DND-41 (cell line): Measurements from ENCODE around the gene TNFSF13B.

Experiments
- ATAC-seq: fragments of 200-7000 bp; cut with Tn5 transposase; 3 replicates; pipeline ENCODE4 v1.9.1; 2021; ENCODE audit warnings: low read depth; ENCODE audit not compliant: insufficient read depth
- DNase-seq: peaks from one replicate; pipeline ENCODE4 v3.0.0-alpha.2; 2020
- H2AFZ ChIP-seq: 2 replicates; pipeline ENCODE4 v1.6.0; 2012; ENCODE audit warnings: low read depth, low read length
- H3K27ac ChIP-seq: 2 replicates; pipeline ENCODE4 v1.5.1; 2012; ENCODE audit warnings: low read length, inconsistent platforms
- H3K27me3 ChIP-seq: fragments of 200-600 bp; sonication (generic); 2 replicates; pipeline ENCODE4 v1.6.0; 2012; ENCODE audit warnings: low read length, mild to moderate bottlenecking, inconsistent platforms; ENCODE audit not compliant: insufficient read depth, poor library complexity
- H3K36me3 ChIP-seq: 2 replicates; pipeline ENCODE4 v1.5.1; 2012; ENCODE audit warnings: low read length, inconsistent platforms; ENCODE audit not compliant: insufficient read depth
- H3K4me1 ChIP-seq: 2 replicates; pipeline ENCODE4 v1.5.1; 2012; ENCODE audit warnings: mild to moderate bottlenecking, low read length; ENCODE audit not compliant: insufficient read depth
- H3K4me2 ChIP-seq: 2 replicates; pipeline ENCODE4 v1.6.0; 2012; ENCODE audit warnings: mild to moderate bottlenecking, moderate library complexity, low read length, inconsistent platforms; ENCODE audit not compliant: insufficient read depth
- H3K4me3 ChIP-seq, 2 experiments: fragments of 200-600 bp in 1 of 2; shearing (Covaris generic) in 1 of 2; 2 replicates each; pipeline ENCODE4 v1.5.1; 2012 to 2016; ENCODE audit warnings: inconsistent platforms in 2 of 2, low read length in 2 of 2, mild to moderate bottlenecking in 2 of 2, low read depth in 1 of 2, moderate library complexity in 1 of 2
- H3K79me2 ChIP-seq: 2 replicates; pipeline ENCODE4 v1.6.0; 2012; ENCODE audit warnings: low read length, inconsistent platforms; ENCODE audit not compliant: insufficient read depth
- H3K9ac ChIP-seq: 2 replicates; pipeline ENCODE4 v1.6.0; 2012; ENCODE audit warnings: low read depth, mild to moderate bottlenecking, inconsistent platforms, low read length, moderate library complexity
- H3K9me3 ChIP-seq: 2 replicates; pipeline ENCODE4 v1.5.1; 2012; ENCODE audit warnings: low read length, moderate library complexity, mild to moderate bottlenecking, inconsistent platforms; ENCODE audit not compliant: insufficient read depth, severe bottlenecking
- H4K20me1 ChIP-seq: 2 replicates; pipeline ENCODE4 v1.6.0; 2012; ENCODE audit warnings: low read length; ENCODE audit not compliant: insufficient read depth
- EZH2 ChIP-seq: IDR thresholded peaks from 3 replicates; pipeline ENCODE4 v1.6.1; 2012; ENCODE audit warnings: borderline replicate concordance, low read depth, mild to moderate bottlenecking, moderate library complexity, low read length, inconsistent platforms; ENCODE audit not compliant: severe bottlenecking
- TF ChIP-seq, protein P1 (sequence below): IDR thresholded peaks from 2 replicates; pipeline ENCODE4 v1.5.1; 2012; ENCODE audit warnings: borderline replicate concordance, low read length, moderate library complexity, mild to moderate bottlenecking; ENCODE audit not compliant: poor library complexity, severe bottlenecking; ENCODE audit errors: extremely low read depth

The TNFSF13B gene

DNA sequence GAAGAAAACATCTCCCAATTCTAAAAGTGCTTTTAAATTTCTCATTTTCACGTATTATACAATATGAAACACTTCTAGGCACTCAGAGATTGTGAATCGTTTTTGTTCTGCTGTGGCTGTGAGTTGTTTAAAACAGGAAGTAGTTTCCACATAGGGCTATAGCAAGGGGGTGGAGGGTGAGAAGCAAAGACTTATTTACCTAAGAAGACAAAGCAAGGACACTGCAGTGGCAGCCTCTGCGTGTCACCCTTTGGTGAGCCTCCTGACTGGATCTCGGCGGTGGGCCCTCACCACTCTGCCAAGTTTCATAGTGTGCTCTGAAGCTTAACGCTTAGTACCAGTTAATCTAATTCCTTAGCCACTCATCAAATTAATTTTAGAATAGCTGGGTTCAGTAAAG is 56.8 kb downstream of the TNFSF13B start:
- no peak overlapping the region for H2AFZ ChIP-seq
- H3K9me3 ChIP-seq = no peaks in the 10 kb centered on the region
- H3K79me2 ChIP-seq = no peaks in the 10 kb centered on the region
- no peaks in the 10 kb centered on the region for H3K36me3 ChIP-seq
- no peaks in the 10 kb centered on the region for H3K4me1 ChIP-seq
- no peak overlapping the region for H3K9ac ChIP-seq
- H3K4me2 ChIP-seq = no peak overlapping the region
- no peaks in the 10 kb centered on the region for H4K20me1 ChIP-seq
- no peaks in the 10 kb centered on the region for H3K27me3 ChIP-seq
- no peak overlapping the region for H3K27ac ChIP-seq
- no peak overlapping the region for H3K4me3 ChIP-seq
- peak; percentile 47; the same call in 2 of the 3 replicates for ATAC-seq
- no peak for TF ChIP-seq EZH2
- TF ChIP-seq, protein P1, sequence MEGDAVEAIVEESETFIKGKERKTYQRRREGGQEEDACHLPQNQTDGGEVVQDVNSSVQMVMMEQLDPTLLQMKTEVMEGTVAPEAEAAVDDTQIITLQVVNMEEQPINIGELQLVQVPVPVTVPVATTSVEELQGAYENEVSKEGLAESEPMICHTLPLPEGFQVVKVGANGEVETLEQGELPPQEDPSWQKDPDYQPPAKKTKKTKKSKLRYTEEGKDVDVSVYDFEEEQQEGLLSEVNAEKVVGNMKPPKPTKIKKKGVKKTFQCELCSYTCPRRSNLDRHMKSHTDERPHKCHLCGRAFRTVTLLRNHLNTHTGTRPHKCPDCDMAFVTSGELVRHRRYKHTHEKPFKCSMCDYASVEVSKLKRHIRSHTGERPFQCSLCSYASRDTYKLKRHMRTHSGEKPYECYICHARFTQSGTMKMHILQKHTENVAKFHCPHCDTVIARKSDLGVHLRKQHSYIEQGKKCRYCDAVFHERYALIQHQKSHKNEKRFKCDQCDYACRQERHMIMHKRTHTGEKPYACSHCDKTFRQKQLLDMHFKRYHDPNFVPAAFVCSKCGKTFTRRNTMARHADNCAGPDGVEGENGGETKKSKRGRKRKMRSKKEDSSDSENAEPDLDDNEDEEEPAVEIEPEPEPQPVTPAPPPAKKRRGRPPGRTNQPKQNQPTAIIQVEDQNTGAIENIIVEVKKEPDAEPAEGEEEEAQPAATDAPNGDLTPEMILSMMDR = no peak
- no peak for DNase-seq

- Histone ChIP-seq H2AFZ (no peak overlapping the region), H3K27ac (no peak overlapping the region), H3K9me3 (no peaks in the 10 kb centered on the region), H3K9ac (no peak overlapping the region), H3K36me3 (no peaks in the 10 kb centered on the region), H4K20me1 (no peaks in the 10 kb centered on the region), H3K4me3 (no peak overlapping the region), H3K79me2 (no peaks in the 10 kb centered on the region), H3K27me3 (no peaks in the 10 kb centered on the region), H3K4me1 (no peaks in the 10 kb centered on the region), H3K4me2 (no peak overlapping the region)
- DNase-seq (no peak), ATAC-seq (no peak)
- TF ChIP-seq EZH2 = no peak
- TF ChIP-seq, protein P1 = no peak
Measured at GRCh38 chr13:108328848-108329247, 59.3 kb downstream of the TNFSF13B start.

GRCh38 chr13:108332791-108333190 is 63.3 kb downstream of the TNFSF13B start:
- Histone ChIP-seq H4K20me1 (no peaks in the 10 kb centered on the region), H2AFZ (no peak overlapping the region), H3K36me3 (no peaks in the 10 kb centered on the region), H3K4me1 (no peaks in the 10 kb centered on the region), H3K4me3 (no peak overlapping the region), H3K27me3 (no peaks in the 10 kb centered on the region), H3K79me2 (no peaks in the 10 kb centered on the region), H3K4me2 (no peak overlapping the region), H3K9ac (no peak overlapping the region), H3K9me3 (no peaks in the 10 kb centered on the region), H3K27ac (no peak overlapping the region)
- no peak for DNase-seq
- ATAC-seq = no peak
- TF ChIP-seq, protein P1 = no peak
- TF ChIP-seq EZH2 = no peak
